PFSK-1 (cell line): Measurements from ENCODE around the gene IRAK1BP1.

ENCODE experiments used
- FOXP2 ChIP-seq: optimal IDR thresholded peaks from 2 replicates; pipeline ENCODE3; 2011; ENCODE audit warnings: borderline replicate concordance, control low read depth, inconsistent platforms; ENCODE audit not compliant: insufficient read depth; ENCODE audit errors: extremely low read length, extremely low read depth
- POLR2AphosphoS5 ChIP-seq: IDR thresholded peaks from 2 replicates; pipeline ENCODE4 v1.6.1; 2012; ENCODE audit warnings: low read depth, mild to moderate bottlenecking, control low read depth, low read length, moderate library complexity
- REST ChIP-seq, 2 experiments: IDR thresholded peaks; 2 replicates each; pipeline versions ENCODE4 v1.6.1 to v1.8.0; 2011 to 2012; ENCODE audit warnings: low read depth in 2 of 2, low read length in 2 of 2, control low read depth in 1 of 2, inconsistent platforms in 1 of 2, mild to moderate bottlenecking in 1 of 2, moderate library complexity in 1 of 2; ENCODE audit not compliant: insufficient read depth in 1 of 2
- SIN3A ChIP-seq: IDR thresholded peaks from 2 replicates; pipeline ENCODE4 v1.6.1; 2012; ENCODE audit warnings: mild to moderate bottlenecking, low read length, moderate library complexity, borderline replicate concordance; ENCODE audit not compliant: insufficient read depth
- TAF1 ChIP-seq: IDR thresholded peaks from 2 replicates; pipeline ENCODE4 v1.6.1; 2012; ENCODE audit warnings: low read length, control low read depth, borderline replicate concordance; ENCODE audit not compliant: insufficient read depth

IRAK1BP1 gene

GRCh38 chr6:78910591-78911171, 43.3 kb downstream of the IRAK1BP1 start:
- TF ChIP-seq TAF1 = no peak
- TF ChIP-seq FOXP2 = no peak
- no peak for TF ChIP-seq POLR2AphosphoS5
- no peak for TF ChIP-seq REST (IDR thresholded peaks at IDR 0.05; ENCODE audit: insufficient read depth in 1 of 2, low read depth in 2 of 2, low read length in 2 of 2)
- TF ChIP-seq SIN3A = no peak

- TF ChIP-seq FOXP2 (no peak), TAF1 (no peak), SIN3A (no peak), POLR2AphosphoS5 (no peak), REST (IDR thresholded peaks at IDR 0.05; ENCODE audit: insufficient read depth in 1 of 2, low read depth in 2 of 2, low read length in 2 of 2) (no peak)
Measured at GRCh38 chr6:78911218-78911940, 44.0 kb downstream of the IRAK1BP1 start.

GRCh38 chr6:78916411-78916810, 49.1 kb downstream of the IRAK1BP1 start:
- TF ChIP-seq SIN3A (no peak), TAF1 (no peak), REST (IDR thresholded peaks at IDR 0.05; ENCODE audit: insufficient read depth in 1 of 2, low read depth in 2 of 2, low read length in 2 of 2) (no peak), POLR2AphosphoS5 (no peak), FOXP2 (no peak)

- TF ChIP-seq SIN3A (no peak), FOXP2 (no peak), REST (IDR thresholded peaks at IDR 0.05; ENCODE audit: insufficient read depth in 1 of 2, low read depth in 2 of 2, low read length in 2 of 2) (no peak), TAF1 (no peak), POLR2AphosphoS5 (no peak)
Measured at GRCh38 chr6:78917788-78918187, 50.4 kb downstream of the IRAK1BP1 start.

- TF ChIP-seq SIN3A (no peak), REST (IDR thresholded peaks at IDR 0.05; ENCODE audit: insufficient read depth in 1 of 2, low read depth in 2 of 2, low read length in 2 of 2) (no peak), POLR2AphosphoS5 (no peak), TAF1 (no peak), FOXP2 (no peak)
Measured at GRCh38 chr6:78925317-78925716, 58.0 kb downstream of the IRAK1BP1 start.
